CD4-positive, alpha-beta T cell treated with Interleukin-15 for 4 hours (primary cell): ENCODE measurements around the gene MSL2.
"Not testable (repeated sequence)": the region's sequence is repeated elsewhere in the genome, so short reads cannot be mapped to it uniquely, and the experiment has no call there.

Experiments used
- DNase-seq: peaks from one replicate; pipeline ENCODE4 v3.0.0-alpha.2; 2020; ENCODE audit warnings: low spot score

Gene MSL2, protein sequence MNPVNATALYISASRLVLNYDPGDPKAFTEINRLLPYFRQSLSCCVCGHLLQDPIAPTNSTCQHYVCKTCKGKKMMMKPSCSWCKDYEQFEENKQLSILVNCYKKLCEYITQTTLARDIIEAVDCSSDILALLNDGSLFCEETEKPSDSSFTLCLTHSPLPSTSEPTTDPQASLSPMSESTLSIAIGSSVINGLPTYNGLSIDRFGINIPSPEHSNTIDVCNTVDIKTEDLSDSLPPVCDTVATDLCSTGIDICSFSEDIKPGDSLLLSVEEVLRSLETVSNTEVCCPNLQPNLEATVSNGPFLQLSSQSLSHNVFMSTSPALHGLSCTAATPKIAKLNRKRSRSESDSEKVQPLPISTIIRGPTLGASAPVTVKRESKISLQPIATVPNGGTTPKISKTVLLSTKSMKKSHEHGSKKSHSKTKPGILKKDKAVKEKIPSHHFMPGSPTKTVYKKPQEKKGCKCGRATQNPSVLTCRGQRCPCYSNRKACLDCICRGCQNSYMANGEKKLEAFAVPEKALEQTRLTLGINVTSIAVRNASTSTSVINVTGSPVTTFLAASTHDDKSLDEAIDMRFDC

DNA sequence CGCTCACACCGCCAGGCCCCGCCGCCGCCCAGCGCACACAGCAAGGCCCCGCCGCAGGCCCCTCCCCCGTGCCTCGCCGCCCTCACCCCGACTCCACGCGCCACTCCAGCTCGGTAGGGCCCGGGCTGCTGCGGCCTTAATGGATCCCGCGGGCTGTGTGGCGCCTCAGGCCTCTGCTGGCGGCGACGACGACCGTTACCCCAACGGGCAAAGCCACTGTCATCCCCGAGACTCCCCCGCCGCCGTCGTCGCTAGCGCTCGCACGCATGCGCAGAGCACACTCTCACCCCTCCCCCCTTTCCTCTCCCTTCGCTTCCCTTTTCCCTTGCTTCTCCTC lies at the start of gene MSL2:
MSL2 (minus strand) TSS at position 272 of the 337 bp plus-strand sequence. CDS start 1,222 bp downstream, outside the sequence.
- no peak for DNase-seq

GRCh38 chr3:136245691-136246090 lies 49.6 kb upstream of the MSL2 start:
- DNase-seq, result no peak

DNA sequence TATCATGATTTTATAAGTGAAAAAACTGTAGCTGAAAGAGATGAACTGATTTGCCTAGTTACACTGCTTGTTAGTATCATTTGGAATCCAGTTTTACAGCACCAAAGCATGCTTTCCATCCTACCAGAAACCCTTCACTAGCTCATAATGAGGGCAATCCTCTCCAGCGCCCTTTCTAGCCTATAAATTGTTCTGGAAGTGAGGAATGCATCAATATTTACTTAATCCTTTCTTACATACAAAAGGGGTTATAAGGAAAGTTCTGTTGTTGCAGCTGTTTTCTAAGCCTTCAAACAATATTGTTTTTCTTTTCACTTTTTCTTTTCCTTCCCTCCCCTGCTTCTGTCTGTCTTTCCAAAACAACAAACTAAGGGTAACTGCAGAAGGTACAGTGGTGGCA lies 43.0 kb upstream of the MSL2 start:
- DNase-seq, result no peak

- DNase-seq, result no peak
Measured at GRCh38 chr3:136237961-136238649, 42.0 kb upstream of the MSL2 start.

- DNase-seq, result no peak
Measured at GRCh38 chr3:136237103-136237502, 41.0 kb upstream of the MSL2 start.

- DNase-seq, result no peak
Measured at GRCh38 chr3:136236109-136236508, 40.0 kb upstream of the MSL2 start.

DNA sequence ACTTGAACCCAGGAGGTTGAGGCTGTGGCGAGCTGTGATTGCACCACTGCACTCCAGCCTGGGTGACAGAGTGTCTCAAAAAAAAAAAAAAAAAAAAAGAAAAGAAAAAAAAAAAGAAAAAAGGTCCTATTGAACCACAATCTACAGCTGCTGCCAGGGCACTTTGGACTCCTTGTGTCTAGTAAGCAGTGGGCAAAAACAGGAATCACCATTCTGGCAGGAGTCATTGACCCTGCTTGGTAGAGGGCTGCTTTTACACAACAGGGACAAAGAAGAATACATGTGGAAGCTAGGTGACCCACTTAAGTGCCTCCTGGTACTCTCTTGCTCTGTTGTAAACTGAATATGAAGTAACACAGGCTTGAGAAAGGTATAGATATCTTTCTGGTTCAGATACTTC lies 39.4 kb upstream of the MSL2 start:
- DNase-seq, result no peak

GRCh38 chr3:136232413-136232812 lies 36.3 kb upstream of the MSL2 start:
- DNase-seq, result no peak

DNA sequence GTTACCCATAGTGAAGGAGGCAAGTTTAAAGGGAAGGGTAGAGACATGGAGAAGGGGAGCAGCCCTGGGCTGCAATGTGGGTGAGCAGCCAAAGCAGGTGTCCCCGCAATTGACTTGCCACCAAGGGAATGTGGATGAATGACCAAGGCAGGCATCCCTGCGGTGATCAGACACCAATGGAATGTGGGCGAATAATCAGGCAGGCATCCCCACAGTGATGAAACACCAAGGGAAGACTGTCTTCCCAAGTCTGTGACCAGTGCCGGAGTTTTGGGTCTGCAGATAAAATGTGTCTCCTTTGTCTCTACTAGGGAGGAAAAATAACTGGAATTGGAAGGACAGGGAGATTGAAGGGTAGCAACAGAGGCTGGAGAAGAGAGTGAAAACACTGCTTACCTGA lies 26.6 kb upstream of the MSL2 start:
- not testable (repeated sequence) for DNase-seq

DNA sequence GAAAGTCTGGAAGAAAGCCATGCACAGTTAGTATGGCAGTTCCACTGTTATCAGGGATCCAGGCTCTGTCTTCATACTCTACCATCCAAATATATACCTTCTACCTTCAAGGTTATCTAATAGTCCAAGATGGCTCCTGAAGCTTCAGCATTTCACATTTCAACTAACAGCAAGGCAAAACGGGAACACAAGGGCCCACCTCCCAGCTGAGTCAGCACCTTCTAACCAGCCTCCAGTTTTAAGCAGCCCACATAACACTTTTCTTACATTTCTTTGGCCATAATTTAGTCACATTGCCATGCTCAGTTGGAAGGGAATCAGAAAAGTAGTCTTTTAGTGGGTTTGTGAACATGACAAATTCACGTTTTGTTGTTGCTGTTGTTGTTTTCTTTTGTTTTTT lies 15.4 kb upstream of the MSL2 start:
- no peak for DNase-seq

- no peak for DNase-seq
Measured at GRCh38 chr3:136209921-136210320, 13.8 kb upstream of the MSL2 start.

DNA sequence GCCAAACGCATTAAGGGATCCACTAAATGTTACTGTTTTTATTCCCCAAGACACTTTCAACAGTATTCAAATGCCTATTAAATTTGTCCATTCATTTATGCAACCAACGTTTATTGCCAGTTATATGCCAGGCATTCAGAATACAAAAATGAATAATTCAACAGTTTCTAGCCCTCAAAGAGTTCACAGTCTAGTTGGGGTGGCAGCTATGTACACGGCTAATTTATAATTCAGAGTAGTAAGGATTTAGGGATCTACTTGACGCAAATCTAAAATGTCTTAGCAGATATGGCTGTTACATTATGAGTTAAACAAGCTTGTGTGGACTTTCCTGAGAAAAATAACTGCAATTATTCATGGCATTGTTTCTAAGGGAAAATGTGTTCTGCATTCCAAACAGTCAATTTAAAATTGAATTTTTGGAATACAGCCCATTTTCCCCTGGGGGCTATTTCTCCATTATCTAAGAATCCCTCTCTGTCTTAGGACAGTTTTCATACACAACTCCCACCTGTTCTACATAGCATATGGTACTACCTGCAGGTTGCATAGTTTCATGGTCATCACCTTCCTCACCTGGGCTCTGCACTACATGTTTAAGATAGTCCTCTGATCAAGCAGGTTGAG lies 11.5 kb upstream of the MSL2 start:
- no peak for DNase-seq

DNA sequence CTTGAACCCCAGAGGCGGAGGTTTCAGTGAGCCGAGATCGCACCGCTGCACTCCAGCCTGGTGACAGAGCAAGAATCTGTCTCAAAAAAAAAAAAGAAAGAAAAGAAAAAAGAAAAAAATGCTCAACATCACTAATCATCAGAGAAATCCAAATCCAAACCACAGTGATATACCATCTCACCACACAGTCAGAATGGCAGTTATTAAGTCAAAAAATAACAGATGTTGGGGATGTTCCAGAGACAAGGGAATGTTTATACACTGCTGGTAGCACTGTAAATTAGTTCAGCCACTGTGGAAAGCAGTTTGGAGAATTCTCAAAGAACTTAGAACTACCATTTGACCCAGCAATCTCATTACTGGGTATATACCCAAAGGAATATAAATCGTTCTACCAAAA lies 3.1 kb upstream of the MSL2 start:
- not testable (repeated sequence) for DNase-seq

DNA sequence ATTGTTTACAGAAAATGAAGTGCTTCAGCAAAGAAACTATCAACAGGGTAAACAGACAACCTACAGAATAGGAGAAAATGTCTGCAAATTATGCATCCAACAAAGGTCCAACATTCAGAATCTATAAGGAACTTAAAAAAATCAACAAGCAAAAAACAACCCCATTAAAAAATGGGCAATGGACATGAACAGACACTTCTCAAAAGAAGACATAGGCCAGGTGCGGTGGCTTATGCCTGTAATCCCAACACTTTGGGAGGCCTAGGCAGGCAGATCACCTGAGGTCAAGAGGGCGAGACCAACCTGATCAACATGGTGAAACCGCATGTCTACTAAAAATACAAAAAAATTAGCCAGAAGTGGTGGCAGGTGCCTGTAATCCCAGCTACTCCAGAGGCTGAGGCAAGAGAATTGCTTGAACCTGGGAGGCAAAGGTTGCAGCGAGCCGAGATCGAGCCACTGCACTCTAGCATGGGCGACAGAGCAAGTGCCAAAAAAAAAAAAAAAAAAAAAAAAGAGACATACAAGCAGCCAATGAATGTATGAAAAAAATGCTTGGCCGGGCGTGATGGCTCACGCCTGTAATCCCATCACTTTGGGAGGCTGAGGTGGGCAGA lies 2.4 kb upstream of the MSL2 start:
- not testable (repeated sequence) for DNase-seq

- DNase-seq, result no peak
Measured at GRCh38 chr3:136197159-136197793, 1.1 kb upstream of the MSL2 start.

DNA sequence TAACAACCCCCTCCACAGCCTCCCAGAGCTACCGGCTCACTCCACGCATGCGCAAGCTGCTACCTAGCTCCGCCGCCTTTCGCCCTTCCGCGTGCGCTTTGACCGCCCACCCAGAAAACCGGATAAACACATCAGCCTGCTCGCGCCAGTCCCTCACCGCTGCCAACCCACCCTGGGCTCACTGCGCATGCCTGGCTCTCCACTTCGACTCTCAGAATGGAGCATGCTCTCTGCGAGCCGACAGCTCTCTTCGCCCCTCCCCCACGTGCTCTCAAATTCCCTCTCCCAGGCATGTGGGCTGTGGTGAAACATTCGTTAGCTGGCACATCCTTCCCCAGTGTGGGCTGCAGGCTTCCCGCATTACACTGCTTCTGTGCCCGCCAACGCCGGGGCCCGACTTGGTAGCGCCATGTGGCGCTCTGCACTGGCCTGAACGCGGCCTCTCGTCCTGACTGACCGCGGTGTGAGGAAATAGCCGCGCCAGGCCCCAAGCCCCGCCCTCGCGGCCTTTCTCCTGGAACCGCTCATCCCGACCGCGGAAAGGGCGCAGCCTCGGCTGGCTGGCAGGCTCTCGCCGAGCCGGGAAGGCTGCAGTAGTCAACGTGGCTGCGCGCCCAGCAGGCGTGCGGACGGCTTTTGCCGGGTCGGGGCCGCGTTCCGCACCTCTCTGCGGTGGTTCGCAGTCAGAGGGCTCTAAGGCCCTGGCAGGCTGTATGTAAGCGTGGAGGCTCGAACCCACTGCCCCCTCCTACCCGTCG lies 445 bp upstream of the MSL2 start:
- peak; percentile 99 for DNase-seq

- peak; percentile 74 for DNase-seq
Measured at GRCh38 chr3:136195258-136196063, 674 bp downstream of the MSL2 start.

DNA sequence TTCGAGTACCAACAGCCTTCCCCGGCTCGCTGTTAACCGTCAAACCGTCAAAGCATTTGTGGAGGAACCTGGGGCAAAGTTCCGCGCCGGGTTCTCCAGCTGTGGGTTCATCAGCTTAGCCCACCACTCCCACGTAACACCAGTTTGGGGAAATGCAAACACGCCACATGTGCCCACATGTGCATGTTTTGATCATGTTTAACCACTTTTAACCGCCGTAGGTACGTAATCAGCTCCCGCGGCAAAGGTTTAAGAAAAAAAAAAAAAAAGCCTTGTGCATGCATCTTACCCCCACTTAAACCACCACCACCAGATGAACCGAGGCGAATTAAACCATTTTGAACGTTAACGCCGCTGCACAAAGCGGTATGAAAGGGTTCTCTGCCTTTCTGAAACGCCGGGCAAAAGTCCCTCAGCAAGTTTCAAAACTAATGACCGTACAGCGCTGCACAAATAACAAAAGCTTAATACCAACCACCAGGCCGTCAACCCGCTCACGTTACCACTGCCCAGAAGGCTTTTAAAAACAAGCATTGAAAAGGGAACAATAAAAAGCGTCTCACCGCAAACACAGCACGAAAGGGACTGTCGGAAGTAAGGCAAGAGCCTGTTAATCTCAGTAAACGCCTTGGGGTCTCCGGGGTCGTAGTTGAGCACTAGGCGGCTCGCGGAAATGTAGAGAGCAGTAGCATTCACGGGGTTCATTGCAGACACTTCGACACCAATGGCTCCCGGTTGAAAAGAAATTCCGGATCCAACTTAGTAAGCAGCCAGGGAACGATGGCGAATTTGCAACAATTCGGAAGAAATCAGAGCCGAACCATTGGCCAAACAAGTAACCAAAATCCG lies 1.5 kb downstream of the MSL2 start:
- DNase-seq, result peak; percentile 55
